HCT116 (cell line): ENCODE results near the gene TMEM40. TPM values are rescaled to one million over a fixed set of nuclear protein-coding genes. Genes with fewer than 3 reads are reported as not detected.

Experiments
- ATAC-seq: fragments of 200-7000 bp; cut with Tn5 transposase; 2 replicates; pipeline ENCODE4 v1.9.1; 2020; ENCODE audit warnings: mild to moderate bottlenecking, moderate library complexity
- BruUV-seq: library from RNA; stranded (reverse); fragments of 400-500 nt; replicated peaks from 2 replicates; lab custom pipeline; 2021; lab: Mats Ljungman, UMichigan
- CTCF ChIA-PET: fragments of 300-600 bp; sonication (Branson Sonifier 250); formaldehyde crosslinking; loops from one replicate; lab custom pipeline; 2021; ENCODE audit warnings: antibody characterized with exemption; lab: Charles Lee
- POLR2A ChIA-PET: fragments of 300-600, 350-600 bp; sonication (Branson Sonifier 250); formaldehyde crosslinking; loops from one replicate; lab custom pipeline; 2021; ENCODE audit warnings: antibody characterized with exemption; lab: Charles Lee
- RAD21 ChIA-PET, 2 experiments: fragments of 300-600 bp; sonication (Branson Sonifier 250); formaldehyde crosslinking; loops; one replicate each; lab custom pipeline; 2023; ENCODE audit warnings: low total read pairs in 2 of 2; ENCODE audit not compliant: uncharacterized antibody in 2 of 2, unreplicated experiment in 2 of 2, low non-redundant PET in 1 of 2; lab: Charles Lee
- DNase-seq: peaks from one replicate; pipeline ENCODE4 v3.0.0-alpha.2; 2010; ENCODE audit warnings: low read depth, low spot score
- H2AFZ ChIP-seq: fragments of 200-600 bp; shearing (Covaris generic), sonication (generic); 2 replicates; pipeline ENCODE4 v1.6.1; 2017; ENCODE audit warnings: low read depth, mixed run types, mixed read lengths, antibody characterized with exemption, low read length; ENCODE audit not compliant: poor library complexity, severe bottlenecking
- H3K27ac ChIP-seq: 2 replicates; pipeline ENCODE4 v1.5.1; 2012; ENCODE audit warnings: low read depth, low read length
- H3K27me3 ChIP-seq: fragments of 200-600 bp; sonication (generic); 2 replicates; pipeline ENCODE4 v1.6.1; 2016; ENCODE audit warnings: mixed run types, low read length, mixed read lengths; ENCODE audit not compliant: insufficient read depth
- H3K36me3 ChIP-seq, 2 experiments: fragments of 200-500 bp in 1 of 2; fragments of 200-600 bp in 1 of 2; sonication (Bioruptor generic) in 1 of 2; sonication (generic) in 1 of 2; 2 replicates each; pipeline versions ENCODE4 v1.5.1 to v1.6.1; 2014 to 2016; ENCODE audit warnings: low read length in 2 of 2, inconsistent platforms in 1 of 2, mixed read lengths in 1 of 2, mixed run types in 1 of 2; ENCODE audit not compliant: insufficient read depth in 2 of 2, control insufficient read depth in 1 of 2
- H3K4me1 ChIP-seq, 2 experiments: fragments of 200-600 bp in 1 of 2; sonication (generic) in 1 of 2; 2 replicates each; pipeline versions ENCODE4 v1.5.1 to v1.6.1; 2012 to 2017; ENCODE audit warnings: low read length in 2 of 2, inconsistent platforms in 1 of 2, mild to moderate bottlenecking in 1 of 2, mixed read lengths in 1 of 2, mixed run types in 1 of 2, moderate library complexity in 1 of 2; ENCODE audit not compliant: insufficient read depth in 2 of 2, control insufficient read depth in 1 of 2
- H3K4me2 ChIP-seq: fragments of 200-600 bp; sonication (generic); 2 replicates; pipeline ENCODE4 v1.6.1; 2017; ENCODE audit warnings: mixed run types, low read length, mixed read lengths
- H3K4me3 ChIP-seq, 2 experiments: fragments of 200-600 bp in 1 of 2; sonication (generic) in 1 of 2; replicated peaks in 1 of 2; 2 replicates each; pipeline ENCODE4 v1.5.1; 2011 to 2016; ENCODE audit warnings: low read length in 2 of 2, control low read depth in 1 of 2, low read depth in 1 of 2, mild to moderate bottlenecking in 1 of 2, mixed read lengths in 1 of 2, mixed run types in 1 of 2
- H3K79me2 ChIP-seq: fragments of 200-600 bp; sonication (generic); 2 replicates; pipeline ENCODE4 v1.6.1; 2017; ENCODE audit warnings: mild to moderate bottlenecking, mixed run types, low read length, moderate library complexity, mixed read lengths; ENCODE audit not compliant: insufficient read depth
- H3K9ac ChIP-seq: fragments of 200-600 bp; sonication (generic); 2 replicates; pipeline ENCODE4 v1.6.1; 2016; ENCODE audit warnings: low read length, mixed read lengths
- H3K9me2 ChIP-seq: fragments of 200-600 bp; sonication (generic), shearing (Covaris generic); 2 replicates; pipeline ENCODE4 v1.6.1; 2017; ENCODE audit warnings: mixed run types, mild to moderate bottlenecking, moderate library complexity; ENCODE audit not compliant: insufficient read depth
- H3K9me3 ChIP-seq, 2 experiments: fragments of 200-500 bp in 1 of 2; fragments of 200-600 bp in 1 of 2; sonication (Bioruptor generic) in 1 of 2; sonication (generic) in 1 of 2; 2 replicates each; pipeline ENCODE4 v1.6.1; 2014 to 2017; ENCODE audit warnings: low read length in 2 of 2, mixed read lengths in 2 of 2, inconsistent platforms in 1 of 2, low read depth in 1 of 2, mild to moderate bottlenecking in 1 of 2, mixed run types in 1 of 2, moderate library complexity in 1 of 2; ENCODE audit not compliant: control insufficient read depth in 1 of 2, insufficient read depth in 1 of 2
- H4K20me1 ChIP-seq: fragments of 200-600 bp; sonication (generic), shearing (Covaris generic); 2 replicates; pipeline ENCODE4 v1.6.1; 2017; ENCODE audit warnings: mixed run types, mild to moderate bottlenecking, moderate library complexity; ENCODE audit not compliant: insufficient read depth
- CBX3 ChIP-seq: IDR thresholded peaks from 2 replicates; pipeline ENCODE4 v1.6.1; 2012; ENCODE audit warnings: low read depth
- CEBPB ChIP-seq: IDR thresholded peaks from 2 replicates; pipeline ENCODE4 v1.6.1; 2012; ENCODE audit warnings: low read depth
- ELF1 ChIP-seq: IDR thresholded peaks from 2 replicates; pipeline ENCODE4 v1.6.1; 2012; ENCODE audit warnings: low read depth, borderline replicate concordance
- EZH2 ChIP-seq: fragments of 200-600 bp; sonication (generic); IDR thresholded peaks from 2 replicates; pipeline ENCODE4 v1.6.1; 2017; ENCODE audit warnings: antibody characterized with exemption, mixed run types
- FOSL1 ChIP-seq: IDR thresholded peaks from 2 replicates; pipeline ENCODE4 v1.6.1; 2012; ENCODE audit warnings: low read depth
- JUND ChIP-seq: IDR thresholded peaks from 2 replicates; pipeline ENCODE4 v1.6.1; 2012
- SIN3A ChIP-seq: IDR thresholded peaks from 2 replicates; pipeline ENCODE4 v1.6.1; 2012; ENCODE audit warnings: low read depth
- TCF7L2 ChIP-seq: IDR thresholded peaks from 2 replicates; pipeline ENCODE4 v1.7.0; 2011; ENCODE audit warnings: borderline replicate concordance, inconsistent platforms; ENCODE audit not compliant: insufficient read depth, insufficient read length; ENCODE audit errors: extremely low read depth
- intact Hi-C: fragments of 100-400 bp; cut with micrococcal nuclease; formaldehyde crosslinking; loops from 2 replicates; pipeline ENCODE4 v1.10.0; 2022
- total RNA-seq: library from RNA; stranded (reverse); gene quantifications from one replicate; pipeline ENCODE4 v1.2.1, GENCODE V29; 2021; ENCODE audit not compliant: unreplicated experiment

TMEM40 gene
- total RNA-seq, 1 experiment from 2014 or later: 12.3 TPM

- ATAC-seq (no peak), DNase-seq (no peak)
- no TSS peak for BruUV-seq
- no peak overlapping the region for H2AFZ ChIP-seq
- H3K27ac ChIP-seq: no peak overlapping the region
- H3K4me1 ChIP-seq: peaks cover 36 to 71% of the 10 kb centered on the region in 2 experiments
- H3K27me3 ChIP-seq: no peaks in the 10 kb centered on the region
- no peaks in the 10 kb centered on the region for H3K36me3 ChIP-seq
- H3K4me3 ChIP-seq: no peak overlapping the region
- no peaks in the 10 kb centered on the region for H3K9me2 ChIP-seq
- H3K79me2 ChIP-seq: no peaks in the 10 kb centered on the region
- ChIA-PET POLR2A (no interaction called here), CTCF (interaction anchor here (1.4 kb wide), 1 partner anchor 49 kb away, joined by 3 read pairs; no protein-coding TSS in a partner anchor), RAD21 (no interaction called here)
- H3K4me2 ChIP-seq: no peak overlapping the region
- no peaks in the 10 kb centered on the region for H3K9me3 ChIP-seq
- H3K9ac ChIP-seq: no peak overlapping the region
- H4K20me1 ChIP-seq: no peaks in the 10 kb centered on the region
- intact Hi-C loops: no loop called here
- TF ChIP-seq FOSL1 (no peak), SIN3A (no peak), EZH2 (no peak)
- TF ChIP-seq, all 23 proteins: peak for 0
Measured at GRCh38 chr3:12756175-12756574, 2.9 kb downstream of the TMEM40 start.

GRCh38 chr3:12755754-12756153 lies 3.3 kb downstream of the TMEM40 start:
- POLR2A ChIA-PET: no interaction called here
- no peak for ATAC-seq
- no peak overlapping the region for H3K4me2 ChIP-seq
- no peak overlapping the region for H3K4me3 ChIP-seq
- no peaks in the 10 kb centered on the region for H4K20me1 ChIP-seq
- no peak overlapping the region for H2AFZ ChIP-seq
- TF ChIP-seq CBX3 (no peak), TCF7L2 (no peak), ELF1 (no peak), CEBPB (no peak), JUND (no peak)
- no peak overlapping the region for H3K27ac ChIP-seq
- intact Hi-C loops: no loop called here
- no peaks in the 10 kb centered on the region for H3K79me2 ChIP-seq
- H3K27me3 ChIP-seq: no peaks in the 10 kb centered on the region
- CTCF ChIA-PET: interaction anchor here (1.4 kb wide), 1 partner anchor 49 kb away, joined by 3 read pairs; no protein-coding TSS in a partner anchor
- BruUV-seq: no TSS peak
- RAD21 ChIA-PET: no interaction called here
- no peaks in the 10 kb centered on the region for H3K9me3 ChIP-seq
- H3K4me1 ChIP-seq: peaks cover 36 to 75% of the 10 kb centered on the region in 2 experiments
- no peak for DNase-seq
- no peaks in the 10 kb centered on the region for H3K36me3 ChIP-seq
- H3K9ac ChIP-seq: no peak overlapping the region
- H3K9me2 ChIP-seq: no peaks in the 10 kb centered on the region
